Adrenal gland (tissue), 12 donors: Measurements from ENCODE around the gene MYO18A. TPM values are rescaled to one million over a fixed set of nuclear protein-coding genes. Genes with fewer than 3 reads are reported as not detected.
"Not testable (repeated sequence)": the region's sequence is repeated elsewhere in the genome, so short reads cannot be mapped to it uniquely, and the experiment has no call there.

Experiments used
- DNase-seq, 7 donors: peaks; one replicate each; pipeline ENCODE4 v3.0.0-alpha.2; 2019 to 2020
- H3K27ac ChIP-seq, 5 donors: fragments of 200-600 bp; sonication (generic) in 4 of 5; 1 replicate in 3 of 5; 2 replicates in 2 of 5; pipeline versions ENCODE4 v1.5.1 to v1.8.0; 2016 to 2020; ENCODE audit warnings: mild to moderate bottlenecking in 1 of 5
- H3K27me3 ChIP-seq: fragments of 200-600 bp; 2 replicates; pipeline ENCODE4 v1.8.0; 2021
- H3K36me3 ChIP-seq, 2 donors: fragments of 200-600 bp; replicated peaks in 1 of 2; 1 replicate in 1 of 2; 2 replicates in 1 of 2; pipeline versions ENCODE4 v1.5.1 to v1.8.0; 2018 to 2022
- H3K4me1 ChIP-seq, 2 donors: fragments of 200-600 bp; replicated peaks in 1 of 2; 1 replicate in 1 of 2; 2 replicates in 1 of 2; pipeline versions ENCODE4 v1.5.1 to v1.8.0; 2018 to 2021
- H3K4me3 ChIP-seq, 4 donors: fragments of 200-600 bp; sonication (generic) in 3 of 4; one replicate each; pipeline ENCODE4 v1.5.1; 2016 to 2018
- H3K9me3 ChIP-seq, 3 donors: fragments of 200-600 bp; sonication (generic) in 1 of 3; replicated peaks in 1 of 3; 1 replicate in 2 of 3; 2 replicates in 1 of 3; pipeline versions ENCODE4 v1.5.1 to v1.8.0; 2016 to 2021
- POLR2A ChIP-seq, 2 donors: fragments of 450-650 bp; IDR thresholded peaks; one replicate each; pipeline ENCODE4 v1.6.1; 2017; ENCODE audit warnings: antibody characterized with exemption in 2 of 2, mild to moderate bottlenecking in 2 of 2, moderate library complexity in 1 of 2
- WGBS, 4 donors: extraction: QIAGEN DNeasy Blood & Tissue Kit in 2 of 4; methylation state at CpG; one replicate each; pipeline versions ENCODE4 v1.1.5 to v1.1.7; 2013 to 2017; 5-methylcytosine and 5-hydroxymethylcytosine counted together
- intact Hi-C, 2 donors: fragments of 100-400 bp; cut with DNase I; formaldehyde crosslinking; loops; one replicate each; pipeline versions ENCODE4 v1.14.1 to v1.15.0; 2022 to 2023
- polyA plus RNA-seq, 3 donors: library from polyadenylated mRNA; stranded (reverse); fragments of 200-250 nt in 2 of 3; fragments of 350-450 nt in 1 of 3; fragmentation: Illumina TruSeq in 1 of 3; extraction: RNeasy Lipid Tissue Mini Kit (QIAGEN cat#74804) in 1 of 3; gene quantifications; one replicate each; pipeline ENCODE4 v1.2.3, GENCODE V29; 2013 to 2014
- total RNA-seq, 9 donors: library from RNA; depleted of rRNA in 4 of 9; stranded (reverse); fragments of >200 nt in 4 of 9; fragments of 120-200 nt in 1 of 9; fragmentation: NEBNext Ultra II Directional in 1 of 9; extraction: Animal tissue kit (Norgen Biotek cat#: 25700) in 1 of 9; gene quantifications; one replicate each; pipeline versions ENCODE4 v1.1.0 to v1.2.4, GENCODE V29; 2013 to 2023
- TF ChIP-seq, protein P1 (sequence below), 6 experiments: fragments of 450-650 bp in 4 of 6; fragments of 200-600 bp in 2 of 6; sonication (generic) in 1 of 6; IDR thresholded peaks; 1 replicate in 5 of 6; 2 replicates in 1 of 6; pipeline versions ENCODE4 v1.5.1 to v1.8.0; 2016 to 2021; ENCODE audit warnings: antibody characterized with exemption in 6 of 6, mild to moderate bottlenecking in 2 of 6, moderate library complexity in 1 of 6
- donor health status: healthy with polysubstance abuse.
- donor health status: Bipolar disorder and iron deficiency.
- donor health status: DM: yes; HTN: yes; CAD: no.
- donor health status: DM: no; HTN: no; CAD: no.
- donor health status: DM: no; HTN: no; CAD: no.
- donor health status: DM: yes; HTN: yes; CAD: no.

Gene MYO18A
- total and polyA plus RNA-seq, 12 donors: 19.6 to 95.6 (median 40.7) TPM

DNA sequence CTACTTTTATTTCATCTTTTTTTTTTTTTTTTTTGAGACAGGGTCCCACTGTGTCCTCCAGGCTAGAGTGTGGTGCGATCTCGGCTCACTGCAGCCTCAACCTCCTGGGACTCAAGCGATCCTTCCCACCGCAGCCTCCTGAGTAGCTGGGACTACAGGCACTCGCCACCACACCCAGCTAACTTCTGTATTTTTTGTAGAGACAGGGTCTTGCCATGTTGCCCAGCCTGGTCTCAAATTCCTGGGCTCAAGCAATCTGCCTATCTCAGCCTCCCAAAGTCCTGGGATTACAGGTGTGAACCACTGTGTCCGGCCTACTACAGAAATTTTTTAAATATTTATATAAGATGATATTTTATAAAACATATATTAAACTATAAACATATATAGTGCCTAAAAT, 4.8 kb downstream of the MYO18A start:
- Histone ChIP-seq H3K36me3 (no peaks in the 10 kb centered on the region), H3K4me1 (peaks cover 10 to 44% of the 10 kb centered on the region in 2 donors), H3K4me3 (no peak overlapping the region), H3K9me3 (no peaks in the 10 kb centered on the region), H3K27me3 (no peaks in the 10 kb centered on the region), H3K27ac (peak overlapping the region in 1 of 5 donors; percentile 90)
- 92 to 98% (median 95%) methylated on average over 6 of the region's 6 CpGs for WGBS, 4 donors
- TF ChIP-seq POLR2A (IDR thresholded peaks at IDR 0.05): no peak
- TF ChIP-seq, protein P1, sequence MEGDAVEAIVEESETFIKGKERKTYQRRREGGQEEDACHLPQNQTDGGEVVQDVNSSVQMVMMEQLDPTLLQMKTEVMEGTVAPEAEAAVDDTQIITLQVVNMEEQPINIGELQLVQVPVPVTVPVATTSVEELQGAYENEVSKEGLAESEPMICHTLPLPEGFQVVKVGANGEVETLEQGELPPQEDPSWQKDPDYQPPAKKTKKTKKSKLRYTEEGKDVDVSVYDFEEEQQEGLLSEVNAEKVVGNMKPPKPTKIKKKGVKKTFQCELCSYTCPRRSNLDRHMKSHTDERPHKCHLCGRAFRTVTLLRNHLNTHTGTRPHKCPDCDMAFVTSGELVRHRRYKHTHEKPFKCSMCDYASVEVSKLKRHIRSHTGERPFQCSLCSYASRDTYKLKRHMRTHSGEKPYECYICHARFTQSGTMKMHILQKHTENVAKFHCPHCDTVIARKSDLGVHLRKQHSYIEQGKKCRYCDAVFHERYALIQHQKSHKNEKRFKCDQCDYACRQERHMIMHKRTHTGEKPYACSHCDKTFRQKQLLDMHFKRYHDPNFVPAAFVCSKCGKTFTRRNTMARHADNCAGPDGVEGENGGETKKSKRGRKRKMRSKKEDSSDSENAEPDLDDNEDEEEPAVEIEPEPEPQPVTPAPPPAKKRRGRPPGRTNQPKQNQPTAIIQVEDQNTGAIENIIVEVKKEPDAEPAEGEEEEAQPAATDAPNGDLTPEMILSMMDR (IDR thresholded peaks at IDR 0.05): no peak
- intact Hi-C loops: loop anchor here in 1 of 2 donors (5.0 kb wide), 1 partner anchor 33 kb away; no protein-coding TSS in a partner anchor
- DNase-seq: no peak

DNA sequence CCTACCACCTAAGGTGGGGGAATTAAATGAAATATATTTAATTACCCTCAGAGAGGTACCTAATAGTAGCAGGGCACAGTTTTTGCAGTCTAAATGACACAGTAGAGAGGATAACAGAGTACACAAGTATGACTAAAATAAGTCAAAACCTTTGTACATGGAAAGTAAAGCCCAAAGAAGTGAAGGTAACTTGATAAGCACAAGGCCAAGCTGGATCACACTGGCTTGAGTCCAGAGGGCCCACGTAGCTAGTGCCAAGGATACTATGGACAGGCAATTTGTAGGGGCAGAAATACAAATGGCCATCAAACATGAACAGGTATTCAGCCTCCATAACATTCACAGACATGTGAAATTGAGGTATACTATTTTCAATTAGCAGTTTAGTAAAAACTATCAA, 7.6 kb downstream of the MYO18A start:
- no peak for TF ChIP-seq POLR2A (IDR thresholded peaks at IDR 0.05)
- TF ChIP-seq, protein P1 (IDR thresholded peaks at IDR 0.05): no peak
- Histone ChIP-seq H3K27ac (no peak overlapping the region), H3K9me3 (no peaks in the 10 kb centered on the region), H3K27me3 (no peaks in the 10 kb centered on the region), H3K4me3 (no peak overlapping the region), H3K4me1 (peaks cover 19 to 44% of the 10 kb centered on the region in 2 donors), H3K36me3 (no peaks in the 10 kb centered on the region)
- intact Hi-C loops: no loop called here
- peak in 2 of 7 donors; percentile 49 to 61 for DNase-seq
- 38 to 53% (median 44%) methylated on average over 1 of the region's 1 CpG for WGBS, 4 donors

DNA sequence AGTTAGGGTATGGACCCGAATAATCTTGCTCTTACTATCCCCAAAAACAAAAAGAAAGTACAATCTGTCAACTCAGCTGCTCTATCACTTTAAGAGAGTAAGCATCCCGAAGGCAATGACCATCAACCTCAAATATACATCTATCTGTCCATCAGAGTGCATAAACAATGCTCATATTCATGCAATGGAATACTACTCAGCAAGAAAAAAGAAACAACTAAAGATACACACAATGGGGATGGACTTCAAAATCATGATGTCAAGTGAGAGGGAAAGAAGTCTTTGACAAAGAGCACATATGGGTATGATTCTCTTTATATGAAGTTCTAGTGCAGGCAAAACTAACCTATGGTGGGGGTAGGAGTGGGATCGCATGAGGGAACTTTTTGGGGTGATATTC, 9.5 kb downstream of the MYO18A start:
- no peak for DNase-seq
- Histone ChIP-seq H3K9me3 (no peaks in the 10 kb centered on the region), H3K27me3 (no peaks in the 10 kb centered on the region), H3K4me1 (peaks cover 13 to 24% of the 10 kb centered on the region in 2 donors), H3K27ac (no peak overlapping the region), H3K4me3 (no peak overlapping the region), H3K36me3 (peaks cover 0 to 7% of the 10 kb centered on the region in 2 donors)
- 92 to 96% (median 96%) methylated on average over 3 of the region's 3 CpGs for WGBS, 4 donors
- no peak for TF ChIP-seq POLR2A (IDR thresholded peaks at IDR 0.05)
- TF ChIP-seq, protein P1 (IDR thresholded peaks at IDR 0.05): no peak
- intact Hi-C loops: no loop called here

GRCh38 chr17:29169806-29170591, 10.2 kb downstream of the MYO18A start:
- intact Hi-C loops: no loop called here
- peak overlapping the region in 2 of 5 donors; percentile 37 to 38 for H3K27ac ChIP-seq
- H3K4me3 ChIP-seq: no peak overlapping the region
- TF ChIP-seq, protein P1 (IDR thresholded peaks at IDR 0.05): no peak
- no peak for TF ChIP-seq POLR2A (IDR thresholded peaks at IDR 0.05)
- peaks cover 13 to 24% of the 10 kb centered on the region in 2 donors for H3K4me1 ChIP-seq
- no peaks in the 10 kb centered on the region for H3K9me3 ChIP-seq
- WGBS, 4 donors: 59 to 72% (median 66%) methylated on average over 9 of the region's 9 CpGs
- DNase-seq: peak in 4 of 7 donors; percentile 47 to 67 (median 60)
- H3K36me3 ChIP-seq: peaks cover 0 to 13% of the 10 kb centered on the region in 2 donors
- no peaks in the 10 kb centered on the region for H3K27me3 ChIP-seq

DNA sequence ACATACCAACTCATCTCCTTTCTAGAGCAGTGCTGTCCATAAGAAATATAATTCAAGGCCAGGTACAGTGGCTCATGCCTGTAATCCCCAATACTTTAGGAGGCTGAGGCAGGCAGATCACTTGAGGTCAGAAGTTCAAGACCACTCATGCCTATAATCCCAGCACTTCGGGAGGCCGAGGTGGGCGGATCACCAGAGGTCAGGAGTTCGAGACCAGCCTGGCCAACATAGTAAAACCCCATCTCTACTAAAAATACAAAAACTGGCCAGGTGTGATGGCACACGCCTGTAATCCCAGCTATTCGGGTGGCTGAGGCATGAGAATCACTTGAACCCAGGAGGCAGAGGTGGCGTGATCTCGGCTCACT, 11.5 kb downstream of the MYO18A start:
- intact Hi-C loops, H3K27me3 ChIP-seq, H3K27ac ChIP-seq, H3K4me3 ChIP-seq, H3K9me3 ChIP-seq, DNase-seq: not testable (repeated sequence)
- Histone ChIP-seq H3K36me3 (peaks cover 0 to 13% of the 10 kb centered on the region in 2 donors), H3K4me1 (peaks cover 13 to 24% of the 10 kb centered on the region in 2 donors)
- WGBS, 4 donors: 53 to 85% (median 81%) methylated on average over 4 to 8 of the region's 8 CpGs
